Hepatocyte (in vitro differentiated cells): ENCODE data around the gene RSAD1. TPM values are rescaled to one million over a fixed set of nuclear protein-coding genes. Genes with fewer than 3 reads are reported as not detected.

ENCODE experiments used
- DNase-seq: peaks from one replicate; pipeline ENCODE4 v3.0.0-alpha.2; 2016; ENCODE audit warnings: low spot score
- H2AFZ ChIP-seq: fragments of 200-600 bp; sonication (generic); 2 replicates; pipeline ENCODE4 v1.6.0; 2016; ENCODE audit warnings: antibody characterized with exemption, mild to moderate bottlenecking
- H3K27ac ChIP-seq: fragments of 200-600 bp; sonication (generic); 2 replicates; pipeline ENCODE4 v1.5.1; 2016; ENCODE audit warnings: mild to moderate bottlenecking
- H3K27me3 ChIP-seq: fragments of 200-600 bp; sonication (generic); 2 replicates; pipeline ENCODE4 v1.6.1; 2016
- H3K36me3 ChIP-seq: fragments of 200-600 bp; sonication (generic); replicated peaks from 2 replicates; pipeline ENCODE4 v1.5.1; 2016; ENCODE audit warnings: low read depth; ENCODE audit not compliant: insufficient read depth
- H3K4me1 ChIP-seq: fragments of 200-600 bp; sonication (generic); 2 replicates; pipeline ENCODE4 v1.5.1; 2016; ENCODE audit warnings: mild to moderate bottlenecking, moderate library complexity; ENCODE audit not compliant: insufficient read depth
- H3K4me2 ChIP-seq: fragments of 200-600 bp; sonication (generic); 2 replicates; pipeline ENCODE4 v1.6.0; 2016
- H3K4me3 ChIP-seq: fragments of 200-600 bp; sonication (generic); 2 replicates; pipeline ENCODE4 v1.5.1; 2016; ENCODE audit warnings: mild to moderate bottlenecking
- H3K79me2 ChIP-seq: fragments of 200-600 bp; sonication (generic); 2 replicates; pipeline ENCODE4 v1.6.0; 2017; ENCODE audit warnings: mild to moderate bottlenecking
- H3K9me2 ChIP-seq: fragments of 200-600 bp; sonication (generic); replicated peaks from 2 replicates; pipeline ENCODE4 v1.6.0; 2017; ENCODE audit warnings: mild to moderate bottlenecking; ENCODE audit not compliant: insufficient read depth
- H3K9me3 ChIP-seq: fragments of 200-600 bp; sonication (generic); 2 replicates; pipeline ENCODE4 v1.5.1; 2016; ENCODE audit warnings: low read depth, mild to moderate bottlenecking
- H4K20me1 ChIP-seq: fragments of 200-600 bp; sonication (generic); 2 replicates; pipeline ENCODE4 v1.6.0; 2016; ENCODE audit warnings: mild to moderate bottlenecking; ENCODE audit not compliant: insufficient read depth, poor library complexity, severe bottlenecking
- CTCF ChIP-seq: fragments of 200-600 bp; sonication (generic); IDR thresholded peaks from 2 replicates; pipeline ENCODE4 v1.5.1; 2016; ENCODE audit warnings: antibody characterized with exemption, mild to moderate bottlenecking; ENCODE audit not compliant: poor library complexity
- EZH2 ChIP-seq: fragments of 200-600 bp; sonication (generic); IDR thresholded peaks from 2 replicates; pipeline ENCODE4 v1.6.1; 2016; ENCODE audit warnings: antibody characterized with exemption, mild to moderate bottlenecking, borderline replicate concordance
- EZH2phosphoT487 ChIP-seq: fragments of 200-600 bp; sonication (generic); IDR thresholded peaks from one replicate; pipeline ENCODE4 v1.6.1; 2018; ENCODE audit warnings: antibody characterized with exemption, mild to moderate bottlenecking, low read depth, moderate library complexity; ENCODE audit not compliant: unreplicated experiment, severe bottlenecking
- WGBS: methylation state at CpG from one replicate; pipeline ENCODE4 v1.1.6; 2016; ENCODE audit warnings: low lambda C conversion rate; ENCODE audit errors: missing lambda C conversion rate; 5-methylcytosine and 5-hydroxymethylcytosine counted together
- polyA plus RNA-seq: library from polyadenylated mRNA; unstranded; fragments of >200 nt; fragmentation: Nextera tagmentation; extraction: Ambion mirVana; gene quantifications from 2 replicates; pipeline ENCODE4 v1.2.1, GENCODE V29; 2016
- total RNA-seq: library from RNA; depleted of rRNA; stranded (reverse); fragments of >200 nt; gene quantifications from 2 replicates; pipeline ENCODE4 v1.2.3, GENCODE V29; 2014

Gene RSAD1
- total and polyA plus RNA-seq, 2 experiments from 2014 or later, result 28.6 to 44.2 TPM

DNA sequence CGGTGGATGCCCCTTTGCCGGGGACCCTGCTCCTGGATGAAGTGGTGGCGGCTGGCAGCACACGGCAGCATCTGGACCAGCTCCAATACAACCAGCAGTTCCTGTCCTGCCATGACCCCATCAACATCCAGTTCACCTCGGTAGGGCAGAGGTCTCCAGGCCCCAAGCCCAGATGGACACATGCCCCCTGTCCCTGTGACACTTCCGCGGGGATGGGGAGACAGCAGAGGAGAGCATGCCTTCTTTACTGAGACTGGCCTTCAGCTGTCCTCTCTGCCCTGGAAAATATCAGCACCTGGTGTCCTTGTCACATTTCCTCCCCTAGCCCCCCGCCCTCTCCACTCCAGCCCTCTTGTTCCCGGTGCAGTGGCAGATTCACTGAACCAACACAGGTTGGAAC is 16.2 kb upstream of the RSAD1 start:
- H3K9me3 ChIP-seq, result no peaks in the 10 kb centered on the region
- no peak overlapping the region for H2AFZ ChIP-seq
- no peaks in the 10 kb centered on the region for H3K9me2 ChIP-seq
- 95% methylated on average over 7 of the region's 9 CpGs for WGBS
- H3K27me3 ChIP-seq, result no peaks in the 10 kb centered on the region
- H3K4me3 ChIP-seq, result no peak overlapping the region
- no peaks in the 10 kb centered on the region for H3K36me3 ChIP-seq
- H3K4me2 ChIP-seq, result no peak overlapping the region
- DNase-seq, result no peak
- H3K4me1 ChIP-seq, result peaks cover 12% of the 10 kb centered on the region
- H3K79me2 ChIP-seq, result no peaks in the 10 kb centered on the region
- TF ChIP-seq CTCF (no peak), EZH2 (no peak), EZH2phosphoT487 (no peak)
- H3K27ac ChIP-seq, result no peak overlapping the region
- H4K20me1 ChIP-seq, result no peaks in the 10 kb centered on the region

- TF ChIP-seq EZH2 (no peak), EZH2phosphoT487 (no peak), CTCF (no peak)
- Histone ChIP-seq H3K36me3 (no peaks in the 10 kb centered on the region), H3K79me2 (no peaks in the 10 kb centered on the region), H3K27me3 (no peaks in the 10 kb centered on the region), H3K27ac (no peak overlapping the region), H3K4me1 (peaks cover 9% of the 10 kb centered on the region), H4K20me1 (no peaks in the 10 kb centered on the region), H3K9me3 (no peaks in the 10 kb centered on the region), H3K4me2 (no peak overlapping the region), H3K4me3 (no peak overlapping the region), H2AFZ (no peak overlapping the region), H3K9me2 (no peaks in the 10 kb centered on the region)
- 98% methylated on average over 3 of the region's 3 CpGs for WGBS
- DNase-seq, result no peak
Measured at GRCh38 chr17:50464121-50464520, 14.5 kb upstream of the RSAD1 start.

GRCh38 chr17:50464736-50465135 is 13.9 kb upstream of the RSAD1 start:
- no peaks in the 10 kb centered on the region for H3K9me2 ChIP-seq
- no peak overlapping the region for H3K4me2 ChIP-seq
- H3K4me1 ChIP-seq, result peaks cover 3% of the 10 kb centered on the region
- H3K27ac ChIP-seq, result no peak overlapping the region
- no peaks in the 10 kb centered on the region for H3K79me2 ChIP-seq
- TF ChIP-seq EZH2 (no peak), EZH2phosphoT487 (no peak), CTCF (no peak)
- no peaks in the 10 kb centered on the region for H4K20me1 ChIP-seq
- no peak overlapping the region for H3K4me3 ChIP-seq
- DNase-seq, result no peak
- H3K27me3 ChIP-seq, result no peaks in the 10 kb centered on the region
- H3K36me3 ChIP-seq, result no peaks in the 10 kb centered on the region
- WGBS, result 92% methylated on average over 4 of the region's 4 CpGs
- no peak overlapping the region for H2AFZ ChIP-seq
- no peaks in the 10 kb centered on the region for H3K9me3 ChIP-seq

DNA sequence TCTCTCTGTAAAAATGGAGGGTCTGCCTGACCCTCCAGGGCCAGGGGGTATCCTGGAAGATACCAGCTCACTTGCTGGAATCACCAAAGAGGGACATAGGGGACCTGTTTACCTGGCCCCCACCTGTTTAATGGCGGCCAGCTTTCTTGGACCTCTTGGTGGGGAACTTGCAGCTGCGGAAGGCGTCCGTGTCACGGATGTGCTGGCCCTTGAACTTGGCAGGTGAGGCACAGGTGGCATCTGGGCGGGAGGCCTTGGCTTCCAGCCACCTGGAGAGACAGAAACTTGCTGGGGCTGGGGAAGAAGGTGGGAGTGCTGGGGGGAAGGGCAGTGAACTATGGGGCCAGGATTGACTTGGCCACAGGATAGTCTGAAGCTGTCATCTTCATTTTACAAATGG is 13.5 kb upstream of the RSAD1 start:
- Histone ChIP-seq H3K79me2 (no peaks in the 10 kb centered on the region), H4K20me1 (no peaks in the 10 kb centered on the region), H2AFZ (no peak overlapping the region), H3K4me1 (peaks cover 3% of the 10 kb centered on the region), H3K27me3 (no peaks in the 10 kb centered on the region), H3K9me3 (no peaks in the 10 kb centered on the region), H3K36me3 (no peaks in the 10 kb centered on the region), H3K4me2 (no peak overlapping the region), H3K27ac (no peak overlapping the region), H3K4me3 (no peak overlapping the region), H3K9me2 (no peaks in the 10 kb centered on the region)
- WGBS, result 97% methylated on average over 6 of the region's 6 CpGs
- DNase-seq, result no peak
- TF ChIP-seq EZH2phosphoT487 (no peak), CTCF (no peak), EZH2 (no peak)
